Stimulated activated CD8-positive, alpha-beta memory T cell treated with anti-CD3 and anti-CD28 coated beads, Interleukin-12 subunit alpha, Interleukin-12 subunit beta, amount 100 ng/mL, for 4 hours (primary cell): ENCODE data around the gene MEG3.

ENCODE experiments used
- DNase-seq: peaks from one replicate; pipeline ENCODE4 v3.0.0-alpha.2; 2020; ENCODE audit warnings: low read depth

Gene MEG3

GRCh38 chr14:100825713-100826331 is at the start of gene MEG3:
TSS of gene MEG3 (plus strand) at chr14:100826118.
- no peak for DNase-seq

- no peak for DNase-seq
Observed at GRCh38 chr14:100776681-100777365, 49.1 kb upstream of the MEG3 start.

DNA sequence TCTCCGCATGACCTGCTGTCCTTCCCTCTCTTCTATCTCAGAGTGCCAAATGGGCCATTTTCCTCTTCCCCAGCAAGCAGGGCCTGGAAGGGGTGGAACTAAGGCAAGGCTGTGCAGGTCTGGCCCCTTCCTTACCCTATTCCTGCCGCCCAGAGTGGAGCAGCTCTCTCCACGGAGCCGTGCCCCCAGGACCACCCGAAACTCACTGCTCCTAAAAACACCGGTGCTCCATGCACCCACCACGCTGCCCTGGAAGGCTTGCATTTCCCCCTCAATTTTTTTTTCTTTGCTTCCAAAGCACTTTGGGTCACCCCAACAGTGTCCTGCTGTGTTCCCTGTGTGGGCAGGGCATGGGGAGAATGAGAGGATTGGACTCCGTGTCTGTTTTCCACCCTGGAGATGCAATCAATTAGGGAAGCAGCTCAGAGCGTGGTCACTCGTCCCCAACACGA is 48.5 kb upstream of the MEG3 start:
- no peak for DNase-seq

GRCh38 chr14:100777818-100778525 is 47.9 kb upstream of the MEG3 start:
- DNase-seq, result no peak

DNA sequence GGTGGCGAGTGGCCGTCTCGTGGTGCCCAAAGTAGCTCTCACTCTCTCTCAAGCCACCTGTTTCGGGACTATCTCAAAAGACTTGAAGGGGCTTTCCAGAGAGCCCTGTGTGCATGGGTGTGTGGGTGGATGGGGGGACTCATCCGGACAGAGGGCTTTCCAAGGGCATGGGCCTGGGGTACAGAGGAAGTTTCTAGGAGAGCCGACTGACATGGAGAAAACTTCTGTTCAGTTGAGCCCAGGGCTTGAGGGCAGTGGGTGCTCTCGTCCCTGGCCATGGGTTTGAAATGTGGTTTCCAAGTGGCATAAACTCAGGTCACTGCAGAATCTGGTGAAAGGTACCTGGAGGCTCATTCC is 47.4 kb upstream of the MEG3 start:
- DNase-seq, result no peak

DNA sequence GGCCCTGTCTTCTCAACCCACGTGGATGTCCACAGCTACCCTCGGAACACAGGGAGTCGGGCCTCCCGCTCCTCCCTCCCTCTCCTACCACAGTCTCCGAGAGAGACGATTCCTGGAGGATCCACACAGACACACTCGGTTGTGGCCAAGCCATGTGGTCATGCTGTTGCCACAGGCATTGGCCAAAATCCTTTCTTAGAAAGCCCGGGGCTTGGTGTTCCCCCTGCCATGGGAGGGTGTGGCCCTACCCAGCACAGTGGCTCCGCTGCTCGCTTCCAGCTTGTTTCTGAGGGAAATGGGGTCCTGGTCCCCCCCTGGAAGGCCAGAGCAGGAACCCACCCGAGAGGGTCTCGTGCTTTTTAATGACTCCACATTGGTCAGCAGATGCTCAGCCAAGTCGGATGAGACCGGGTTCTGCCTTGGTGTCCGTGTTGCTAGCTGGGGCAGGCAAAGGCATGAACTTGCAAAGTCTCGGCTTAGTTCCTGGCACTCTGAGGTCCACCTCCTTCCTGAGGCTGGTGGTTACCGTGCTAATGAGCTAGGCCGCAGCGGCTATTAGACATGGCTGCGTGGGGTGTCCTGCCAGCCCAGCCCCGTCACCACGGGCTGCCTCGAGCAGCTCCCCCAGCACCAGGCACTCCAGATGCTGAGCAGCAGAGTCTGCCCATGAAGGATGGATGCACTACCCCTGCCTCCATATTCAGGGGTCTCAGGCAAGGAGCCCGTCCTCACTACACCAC is 46.8 kb upstream of the MEG3 start:
- no peak for DNase-seq

DNA sequence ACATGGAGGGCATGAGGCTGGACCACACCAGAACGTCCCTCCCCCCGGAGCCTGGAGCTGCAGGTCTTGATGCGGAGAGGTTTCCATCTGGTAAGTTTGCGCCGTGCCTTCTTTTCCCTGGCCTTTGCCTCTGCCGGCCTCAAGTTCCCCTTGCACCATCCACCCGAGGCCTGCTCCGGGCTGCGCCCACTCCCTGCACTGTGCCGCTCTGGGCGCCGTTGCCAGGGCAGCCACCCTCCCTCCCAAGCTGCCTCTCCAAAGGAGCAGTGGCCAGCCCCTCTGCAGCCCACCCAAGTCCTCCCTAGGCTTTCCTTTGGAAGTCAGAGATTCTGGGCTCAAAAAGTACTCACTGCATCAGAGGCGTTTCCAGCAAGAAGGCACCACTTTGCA is 46.2 kb upstream of the MEG3 start:
- DNase-seq, result no peak

- DNase-seq, result no peak
Observed at GRCh38 chr14:100780246-100780645, 45.7 kb upstream of the MEG3 start.

DNA sequence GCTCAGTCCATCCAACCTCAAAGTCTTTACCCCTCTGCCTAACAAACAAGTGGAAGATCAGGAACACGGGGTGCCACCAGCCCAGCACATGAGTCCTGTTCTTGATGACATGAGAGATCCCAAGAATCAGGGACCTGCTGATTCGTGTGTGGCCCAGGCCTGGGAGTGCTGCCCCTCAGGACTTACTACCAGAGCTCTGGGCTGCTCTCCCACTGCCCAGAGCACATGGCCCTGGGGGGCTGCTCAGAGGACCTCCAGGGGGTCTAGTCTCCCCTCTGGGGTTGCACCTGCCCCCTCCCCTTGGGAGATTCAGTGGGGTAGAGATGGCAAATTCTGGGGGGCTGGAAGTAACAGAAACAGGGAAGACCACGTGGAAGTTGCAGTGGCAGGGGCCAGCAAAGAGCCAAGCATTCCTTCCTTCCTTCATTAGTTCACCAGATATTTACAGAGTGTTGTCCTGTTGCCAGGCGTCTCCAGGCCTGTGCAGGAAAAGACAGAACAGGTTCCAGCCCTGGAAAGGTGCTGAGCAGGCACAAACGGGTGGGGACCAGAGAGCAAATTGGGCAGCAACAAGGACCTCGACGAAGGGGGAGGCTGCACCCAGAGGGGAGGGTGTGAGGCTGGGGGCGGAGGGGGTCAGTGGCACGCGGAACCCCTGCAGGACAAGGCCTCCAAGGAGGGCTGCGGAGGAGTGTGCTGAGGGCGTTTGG is 45.1 kb upstream of the MEG3 start:
- no peak for DNase-seq

GRCh38 chr14:100781952-100782351 is 44.0 kb upstream of the MEG3 start:
- no peak for DNase-seq

DNA sequence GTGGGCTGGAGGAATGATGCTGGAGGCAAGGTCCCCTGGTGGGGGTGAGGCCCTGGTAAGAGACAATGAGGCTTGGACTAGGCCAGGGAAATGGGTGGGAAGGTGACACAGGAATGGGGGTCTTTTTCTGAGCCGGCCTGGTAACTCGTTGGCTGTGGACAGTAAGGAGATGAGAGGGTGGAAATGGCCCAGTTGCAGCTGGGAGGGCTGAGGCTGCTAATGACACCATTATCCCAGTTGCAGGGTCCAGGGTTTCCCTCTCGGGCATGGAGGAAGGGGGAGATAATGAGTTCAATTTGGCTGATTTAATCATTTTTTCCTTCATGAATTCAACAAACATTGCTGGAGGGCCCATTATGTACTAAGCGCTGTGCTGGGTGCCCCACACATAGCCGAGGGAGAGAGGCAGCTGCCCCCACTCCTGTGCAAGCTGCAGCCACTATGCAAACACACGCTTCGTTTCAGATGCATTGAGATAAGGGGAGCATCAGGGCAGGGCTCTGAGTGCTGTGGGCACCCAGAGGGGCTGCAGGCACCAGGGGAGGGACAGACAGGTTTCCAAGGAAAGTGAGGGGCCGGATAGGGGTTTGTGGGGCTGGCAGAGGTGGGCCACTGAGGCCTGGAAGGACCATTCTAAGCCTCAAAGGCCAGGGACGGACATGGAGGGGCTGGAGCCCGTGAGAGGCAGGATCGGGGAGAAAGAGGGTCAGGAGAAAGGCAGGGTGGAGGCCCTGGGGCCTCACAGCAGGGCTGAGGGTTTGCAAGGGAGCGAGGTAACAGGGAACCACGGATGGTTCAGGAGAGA is 43.2 kb upstream of the MEG3 start:
- no peak for DNase-seq

- no peak for DNase-seq
Observed at GRCh38 chr14:100783630-100784370, 42.1 kb upstream of the MEG3 start.

GRCh38 chr14:100784523-100785337 is 41.2 kb upstream of the MEG3 start:
- DNase-seq, result no peak

DNA sequence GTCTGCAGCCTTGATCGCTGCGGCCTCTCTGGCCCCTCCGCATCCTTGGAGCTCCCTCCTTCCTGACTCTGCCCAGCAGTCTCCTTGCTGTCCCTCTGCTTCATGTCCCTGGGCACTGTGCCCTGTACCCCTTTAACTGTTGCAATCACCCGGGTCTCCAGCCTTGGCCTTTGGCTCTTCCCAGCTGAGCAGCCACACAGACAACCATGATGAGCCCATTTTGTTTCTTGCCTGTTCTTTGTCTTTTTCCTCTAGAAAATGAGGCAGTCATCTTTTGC is 40.6 kb upstream of the MEG3 start:
- DNase-seq, result no peak

- DNase-seq, result no peak
Observed at GRCh38 chr14:100785626-100786025, 40.3 kb upstream of the MEG3 start.

- DNase-seq, result no peak
Observed at GRCh38 chr14:100786131-100786530, 39.8 kb upstream of the MEG3 start.

GRCh38 chr14:100786576-100787219 is 39.2 kb upstream of the MEG3 start:
- DNase-seq, result no peak

DNA sequence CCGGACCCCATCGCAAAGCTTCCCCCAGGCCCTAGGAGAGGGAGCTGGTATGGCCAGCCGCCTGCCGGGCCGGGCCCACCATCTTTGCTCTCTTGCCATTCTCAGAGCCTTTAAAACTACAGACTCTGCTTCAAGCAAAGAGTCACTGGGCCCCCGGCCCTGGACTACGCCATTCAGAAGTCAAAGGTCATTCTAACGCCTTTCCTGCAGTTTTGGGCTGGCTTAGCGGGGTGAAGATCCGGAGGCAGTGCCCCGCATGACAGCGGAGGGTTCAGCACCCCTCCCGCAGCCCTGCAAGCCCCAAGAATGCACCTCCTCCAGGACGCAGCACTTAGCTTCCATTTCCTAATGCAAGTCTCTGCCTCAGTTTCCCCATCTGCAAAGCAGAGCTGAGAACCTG is 38.3 kb upstream of the MEG3 start:
- DNase-seq, result no peak

DNA sequence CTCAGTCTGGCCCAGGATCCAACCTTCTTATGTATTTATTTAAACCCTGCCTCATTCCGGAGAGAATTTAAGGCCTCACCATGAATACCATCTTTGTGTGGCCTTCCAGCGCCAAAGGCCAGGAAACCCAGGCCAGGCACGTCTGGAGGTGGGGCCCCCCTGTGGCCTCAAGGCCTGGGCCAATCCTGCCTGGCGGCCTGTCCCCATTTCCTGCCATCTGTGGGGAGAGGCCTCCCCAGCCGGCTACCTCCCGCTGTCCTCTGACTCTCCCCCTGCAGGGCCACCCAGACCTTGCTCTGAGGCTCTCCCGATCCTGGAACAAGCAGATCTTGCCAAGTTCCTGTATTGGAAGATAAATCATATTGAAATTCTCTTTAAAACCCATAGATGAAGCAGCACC is 37.4 kb upstream of the MEG3 start:
- DNase-seq, result no peak
